Progenitor cell of endocrine pancreas (in vitro differentiated cells): ENCODE measurements around the gene C1S. TPM values are rescaled to one million over a fixed set of nuclear protein-coding genes. Genes with fewer than 3 reads are reported as not detected.

ENCODE experiments used
- DNase-seq: peaks from one replicate; pipeline ENCODE4 v3.0.0; 2021; ENCODE audit warnings: low spot score; ENCODE audit not compliant: unreplicated experiment
- H3K27ac Mint-ChIP-seq: 2 replicates; pipeline ENCODE4 v1.8.0; 2021; ENCODE audit warnings: mild to moderate bottlenecking, moderate library complexity, mixed read lengths
- H3K27me3 Mint-ChIP-seq: 2 replicates; pipeline ENCODE4 v1.8.0; 2021; ENCODE audit warnings: mixed read lengths
- H3K36me3 Mint-ChIP-seq: 2 replicates; pipeline ENCODE4 v1.8.0; 2022; ENCODE audit warnings: mixed read lengths; ENCODE audit not compliant: insufficient read depth
- H3K4me1 Mint-ChIP-seq: 2 replicates; pipeline ENCODE4 v1.8.0; 2021; ENCODE audit warnings: low read depth, mixed read lengths
- H3K4me3 Mint-ChIP-seq: 2 replicates; pipeline ENCODE4 v1.8.0; 2021; ENCODE audit warnings: low read depth, mild to moderate bottlenecking, moderate library complexity, mixed read lengths
- H3K9me3 Mint-ChIP-seq: 2 replicates; pipeline ENCODE4 v1.8.0; 2021; ENCODE audit warnings: low read depth, mixed read lengths
- CTCF ChIP-seq: fragments of 200-600 bp; sonication (generic); IDR thresholded peaks from one replicate; pipeline ENCODE4 v1.5.0; 2021; ENCODE audit warnings: antibody characterized with exemption, mild to moderate bottlenecking; ENCODE audit not compliant: unreplicated experiment
- total RNA-seq: library from RNA; stranded (reverse); gene quantifications from 2 replicates; pipeline ENCODE4 v1.2.1, GENCODE V29; 2021

Gene C1S
- total RNA-seq, 1 donor from 2014 or later = 4.1 TPM

GRCh38 chr12:7075518-7075917 is 15.0 kb downstream of the C1S start:
- H3K36me3 Mint-ChIP-seq = no peaks in the 10 kb centered on the region
- no peaks in the 10 kb centered on the region for H3K4me1 Mint-ChIP-seq
- no peaks in the 10 kb centered on the region for H3K9me3 Mint-ChIP-seq
- H3K4me3 Mint-ChIP-seq = no peak overlapping the region
- peaks cover 26% of the 10 kb centered on the region for H3K27me3 Mint-ChIP-seq
- TF ChIP-seq CTCF = no peak
- no peak for DNase-seq
- no peak overlapping the region for H3K27ac Mint-ChIP-seq

GRCh38 chr12:7075939-7076338 is 15.4 kb downstream of the C1S start:
- peaks cover 26% of the 10 kb centered on the region for H3K27me3 Mint-ChIP-seq
- no peak overlapping the region for H3K27ac Mint-ChIP-seq
- no peaks in the 10 kb centered on the region for H3K4me1 Mint-ChIP-seq
- TF ChIP-seq CTCF = no peak
- no peaks in the 10 kb centered on the region for H3K36me3 Mint-ChIP-seq
- H3K4me3 Mint-ChIP-seq = no peak overlapping the region
- H3K9me3 Mint-ChIP-seq = no peaks in the 10 kb centered on the region
- DNase-seq = no peak

GRCh38 chr12:7076493-7076892 is 16.0 kb downstream of the C1S start:
- Mint-ChIP-seq H3K27me3 (peaks cover 26% of the 10 kb centered on the region), H3K4me3 (no peak overlapping the region), H3K36me3 (no peaks in the 10 kb centered on the region), H3K27ac (no peak overlapping the region), H3K9me3 (no peaks in the 10 kb centered on the region), H3K4me1 (no peaks in the 10 kb centered on the region)
- TF ChIP-seq CTCF = no peak
- no peak for DNase-seq

DNA sequence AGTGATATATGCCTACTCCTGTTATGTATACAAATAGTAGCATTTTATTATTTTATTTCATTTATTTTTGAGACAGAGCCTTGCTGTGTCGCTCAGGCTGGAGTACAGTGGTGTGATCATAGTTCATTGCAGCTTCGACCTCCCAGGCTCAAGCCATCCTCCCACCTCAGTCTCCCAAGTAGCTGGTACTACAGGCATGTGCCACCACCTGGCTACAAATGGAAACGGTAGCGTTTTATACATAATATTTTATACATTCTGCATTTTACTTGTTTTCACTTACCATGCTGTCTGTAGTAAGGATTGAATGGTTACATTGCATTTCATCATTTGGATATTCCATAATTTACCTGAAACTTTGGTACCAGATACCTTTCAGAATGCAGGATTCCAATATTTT is 17.6 kb downstream of the C1S start:
- Mint-ChIP-seq H3K36me3 (peaks cover 2% of the 10 kb centered on the region), H3K4me3 (no peak overlapping the region), H3K9me3 (peaks cover 3% of the 10 kb centered on the region), H3K4me1 (no peaks in the 10 kb centered on the region), H3K27ac (no peak overlapping the region), H3K27me3 (peaks cover 18% of the 10 kb centered on the region)
- no peak for TF ChIP-seq CTCF
- no peak for DNase-seq

DNA sequence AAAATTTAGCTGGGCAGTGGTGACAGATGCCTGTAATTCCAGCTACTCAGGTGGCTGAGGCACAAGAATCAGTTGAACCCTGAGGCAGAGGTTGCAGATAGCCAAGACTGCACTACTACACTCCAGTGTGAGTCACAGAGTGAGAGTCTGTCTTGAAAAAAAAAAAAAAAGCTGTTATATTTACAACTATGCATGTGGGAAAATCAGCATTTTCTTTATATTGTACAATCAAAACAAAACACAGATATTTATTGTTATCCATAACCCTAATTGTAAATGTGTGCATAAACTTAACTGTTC is 19.3 kb downstream of the C1S start:
- H3K9me3 Mint-ChIP-seq = peaks cover 6% of the 10 kb centered on the region
- H3K36me3 Mint-ChIP-seq = peaks cover 4% of the 10 kb centered on the region
- TF ChIP-seq CTCF = no peak
- peaks cover 14% of the 10 kb centered on the region for H3K27me3 Mint-ChIP-seq
- DNase-seq = no peak
- no peak overlapping the region for H3K27ac Mint-ChIP-seq
- no peaks in the 10 kb centered on the region for H3K4me1 Mint-ChIP-seq
- H3K4me3 Mint-ChIP-seq = no peak overlapping the region
